ENCODE results near the gene THAP4. TPM values are rescaled to one million over a fixed set of nuclear protein-coding genes. Genes with fewer than 3 reads are reported as not detected.
A peak's percentile ranks its signal among the peaks of the same experiment; 100 is the strongest.

THAP4 gene
- total and polyA plus RNA-seq, 2 of the 4 experiments (the other 2 are of a cell fraction): 33.9 to 55.1 TPM

- TF ChIP-seq BHLHE40 (IDR thresholded peaks at IDR 0.05; ENCODE audit: low read depth, low read length) (no peak), CTCF (conservative IDR thresholded peaks at IDR 0.05; ENCODE audit: low read depth, low read length) (no peak), SMC3 (IDR thresholded peaks at IDR 0.05; ENCODE audit: low read depth, low read length) (no peak), POLR2A (IDR thresholded peaks at IDR 0.05; ENCODE audit: low read depth, low read length) (no peak), ELK1 (IDR thresholded peaks at IDR 0.05; ENCODE audit: borderline replicate concordance, low read depth, low read length) (no peak), MXI1 (IDR thresholded peaks at IDR 0.05; ENCODE audit: borderline replicate concordance, low read depth, low read length) (no peak), FOS (IDR thresholded peaks at IDR 0.05; ENCODE audit: low read depth, low read length) (no peak), RCOR1 (IDR thresholded peaks at IDR 0.05; ENCODE audit: insufficient replicate concordance, low read length) (no peak), USF2 (IDR thresholded peaks at IDR 0.05; ENCODE audit: low read depth, low read length) (no peak), CHD1 (IDR thresholded peaks at IDR 0.05; ENCODE audit: low read depth, low read length) (no peak), MAZ (IDR thresholded peaks at IDR 0.05; ENCODE audit: borderline replicate concordance, low read depth, low read length) (no peak)
- dilution Hi-C loops (cut with HindIII; ENCODE audit: low sequenced_read_pairs, unreplicated experiment): no loop called here
- H3K36me3 ChIP-seq (ENCODE audit: control insufficient read depth, insufficient read depth, low read length): peaks cover 71% of the 10 kb centered on the region
- no peak overlapping the region for H3K4ac ChIP-seq (ENCODE audit: low read depth, low read length)
- no peak overlapping the region for H4K5ac ChIP-seq (ENCODE audit: low read depth, low read length)
- ATAC-seq (ENCODE audit: low read depth) (no peak), DNase-seq (no peak)
- no peak overlapping the region for H3K18ac ChIP-seq (ENCODE audit: low read depth, low read length)
- no peak overlapping the region for H2AK5ac ChIP-seq (ENCODE audit: low read depth, low read length)
- no peak overlapping the region for H2BK20ac ChIP-seq (ENCODE audit: low read depth, low read length)
- H3K9me1 ChIP-seq (ENCODE audit: insufficient read depth, low read length): no peaks in the 10 kb centered on the region
- H3K56ac ChIP-seq (ENCODE audit: extremely low read depth, insufficient read depth, low read length): no peak overlapping the region
- H3K27ac ChIP-seq (ENCODE audit: insufficient read depth, low read length): no peak overlapping the region
- no peak overlapping the region for H2AK9ac ChIP-seq (replicated peaks; ENCODE audit: low read depth, low read length, poor library complexity)
- peak overlapping the region; percentile 19 for H2AFZ ChIP-seq (replicated peaks; ENCODE audit: low read length, poor library complexity)
- H2BK5ac ChIP-seq (ENCODE audit: low read depth, low read length, poor library complexity, severe bottlenecking): no peak overlapping the region
- 0 out of 2 replicates have a peak, but pooled peaks cover 4% of the 10 kb centered on the region for H4K20me1 ChIP-seq (ENCODE audit: insufficient read depth, low read length)
- no peak overlapping the region for H3K23ac ChIP-seq (ENCODE audit: low read depth, low read length)
- no TSS peak for BruUV-seq (replicated peaks)
- H3K27me3 ChIP-seq (ENCODE audit: control insufficient read depth, insufficient read depth, low read length): no peaks in the 10 kb centered on the region
- H3K9ac ChIP-seq (ENCODE audit: low read depth, low read length): no peak overlapping the region
- H2BK120ac ChIP-seq (ENCODE audit: low read depth, low read length): no peak overlapping the region
- CTCF ChIA-PET: no interaction called here
- no peak overlapping the region for H3K4me3 ChIP-seq (ENCODE audit: insufficient read depth, low read depth, low read length)
- H4K91ac ChIP-seq (ENCODE audit: insufficient read depth, low read depth, low read length): no peak overlapping the region
- H3K4me1 ChIP-seq (ENCODE audit: control insufficient read depth, insufficient read depth, low read length): no peaks in the 10 kb centered on the region
- H3K14ac ChIP-seq (replicated peaks; ENCODE audit: low read depth, low read length): no peak overlapping the region
- POLR2A ChIA-PET (ENCODE audit: unreplicated experiment): no interaction called here
- 92% methylated on average over 17 of the region's 42 CpGs; no CpG with 5 or more reads in 1 of the 2 experiments for WGBS, 2 experiments (ENCODE audit: extremely low coverage in 2 of 2, insufficient read length in 1 of 2)
- H2BK15ac ChIP-seq (ENCODE audit: low read depth, low read length): no peak overlapping the region
- intact Hi-C loops (cut with micrococcal nuclease): no loop called here
- no peak overlapping the region for H4K8ac ChIP-seq (ENCODE audit: low read depth in 2 of 2, low read length in 2 of 2)
- H3K4me2 ChIP-seq (ENCODE audit: low read depth, low read length): no peak overlapping the region
- in situ Hi-C loops (cut with MboI; ENCODE audit: low sequenced_read_pairs): loop anchor here (25.0 kb wide), 1 partner anchor 810 kb away; the partner anchor contains the start of gene AGXT
- peaks cover 0 to 7% of the 10 kb centered on the region in 2 experiments; a peak in 1 of 4 replicates for H3K79me1 ChIP-seq (ENCODE audit: low read depth in 1 of 2, low read length in 2 of 2)
- H3K9me3 ChIP-seq (ENCODE audit: control insufficient read depth, insufficient read depth, low read length): no peaks in the 10 kb centered on the region
Measured at GRCh38 chr2:241672243-241673188, 35.6 kb upstream of the THAP4 start.
